RWPE2 (cell line): ENCODE results near the gene GPR17.
A peak's percentile ranks its signal among the peaks of the same experiment; 100 is the strongest.

ENCODE experiments used
- ATAC-seq: fragments of 200-7000 bp; cut with Tn5 transposase; 3 replicates; pipeline ENCODE4 v1.9.1; 2021; ENCODE audit warnings: low read depth
- DNase-seq: peaks from one replicate; pipeline ENCODE4 v3.0.0-alpha.2; 2020; ENCODE audit warnings: low spot score
- H3K27ac ChIP-seq: fragments of 450-650 bp; 2 replicates; pipeline ENCODE4 v1.5.1; 2017; ENCODE audit warnings: mild to moderate bottlenecking; ENCODE audit not compliant: poor library complexity, severe bottlenecking
- H3K27me3 ChIP-seq: fragments of 250-450 bp; sonication (Bioruptor Pico); 2 replicates; pipeline ENCODE4 v1.5.1; 2021; ENCODE audit warnings: mild to moderate bottlenecking, moderate library complexity; ENCODE audit not compliant: insufficient read depth, poor library complexity, severe bottlenecking
- H3K36me3 ChIP-seq: fragments of 250-450 bp; sonication (Bioruptor Pico); 2 replicates; pipeline ENCODE4 v1.5.1; 2020; ENCODE audit warnings: low read depth, mild to moderate bottlenecking, moderate library complexity
- H3K4me1 ChIP-seq: fragments of 250-450 bp; sonication (Bioruptor Pico); 2 replicates; pipeline ENCODE4 v1.5.1; 2021; ENCODE audit warnings: mild to moderate bottlenecking, moderate library complexity; ENCODE audit not compliant: insufficient read depth, poor library complexity, severe bottlenecking
- H3K4me3 ChIP-seq: fragments of 250-450 bp; sonication (Bioruptor Pico); 2 replicates; pipeline ENCODE4 v1.5.1; 2021; ENCODE audit warnings: mild to moderate bottlenecking, moderate library complexity; ENCODE audit not compliant: severe bottlenecking
- H3K9me3 ChIP-seq: fragments of 250-450 bp; sonication (Bioruptor Pico); 2 replicates; pipeline ENCODE4 v1.5.1; 2021; ENCODE audit warnings: mild to moderate bottlenecking, moderate library complexity; ENCODE audit not compliant: severe bottlenecking
- TF ChIP-seq, protein P1 (sequence below): fragments of 450-650 bp; IDR thresholded peaks from one replicate; pipeline ENCODE4 v1.5.1; 2017; ENCODE audit warnings: mild to moderate bottlenecking, moderate library complexity; ENCODE audit not compliant: poor library complexity, severe bottlenecking

The GPR17 gene

GRCh38 chr2:127598711-127599110 is 47.2 kb upstream of the GPR17 start:
- no peaks in the 10 kb centered on the region for H3K36me3 ChIP-seq
- H3K27ac ChIP-seq: no peak overlapping the region
- no peaks in the 10 kb centered on the region for H3K27me3 ChIP-seq
- H3K4me1 ChIP-seq: no peaks in the 10 kb centered on the region
- DNase-seq (no peak), ATAC-seq (no peak)
- H3K9me3 ChIP-seq: no peaks in the 10 kb centered on the region
- TF ChIP-seq, protein P1, sequence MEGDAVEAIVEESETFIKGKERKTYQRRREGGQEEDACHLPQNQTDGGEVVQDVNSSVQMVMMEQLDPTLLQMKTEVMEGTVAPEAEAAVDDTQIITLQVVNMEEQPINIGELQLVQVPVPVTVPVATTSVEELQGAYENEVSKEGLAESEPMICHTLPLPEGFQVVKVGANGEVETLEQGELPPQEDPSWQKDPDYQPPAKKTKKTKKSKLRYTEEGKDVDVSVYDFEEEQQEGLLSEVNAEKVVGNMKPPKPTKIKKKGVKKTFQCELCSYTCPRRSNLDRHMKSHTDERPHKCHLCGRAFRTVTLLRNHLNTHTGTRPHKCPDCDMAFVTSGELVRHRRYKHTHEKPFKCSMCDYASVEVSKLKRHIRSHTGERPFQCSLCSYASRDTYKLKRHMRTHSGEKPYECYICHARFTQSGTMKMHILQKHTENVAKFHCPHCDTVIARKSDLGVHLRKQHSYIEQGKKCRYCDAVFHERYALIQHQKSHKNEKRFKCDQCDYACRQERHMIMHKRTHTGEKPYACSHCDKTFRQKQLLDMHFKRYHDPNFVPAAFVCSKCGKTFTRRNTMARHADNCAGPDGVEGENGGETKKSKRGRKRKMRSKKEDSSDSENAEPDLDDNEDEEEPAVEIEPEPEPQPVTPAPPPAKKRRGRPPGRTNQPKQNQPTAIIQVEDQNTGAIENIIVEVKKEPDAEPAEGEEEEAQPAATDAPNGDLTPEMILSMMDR: no peak
- H3K4me3 ChIP-seq: no peak overlapping the region

DNA sequence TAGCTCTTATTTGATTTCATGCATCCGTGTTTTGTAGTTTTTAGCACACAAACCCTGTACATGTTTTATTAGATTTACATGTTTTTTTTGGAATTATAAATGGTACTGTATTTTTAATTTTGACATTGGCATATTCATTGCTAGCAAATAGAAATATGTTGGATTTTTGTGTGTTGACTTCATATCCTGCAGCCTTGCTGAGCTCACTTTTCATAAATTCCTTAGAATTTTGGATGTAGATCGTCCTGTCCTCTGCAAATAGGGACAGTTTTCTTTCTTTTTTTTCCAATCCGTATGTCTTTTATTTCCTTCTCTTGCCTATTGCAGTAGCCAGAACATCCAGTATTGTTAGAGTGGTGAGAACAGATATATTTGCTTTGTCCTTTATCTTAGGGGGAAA is 46.7 kb upstream of the GPR17 start:
- no peaks in the 10 kb centered on the region for H3K36me3 ChIP-seq
- TF ChIP-seq, protein P1: no peak
- no peak overlapping the region for H3K27ac ChIP-seq
- no peak overlapping the region for H3K4me3 ChIP-seq
- H3K27me3 ChIP-seq: no peaks in the 10 kb centered on the region
- no peak for ATAC-seq
- no peaks in the 10 kb centered on the region for H3K9me3 ChIP-seq
- no peak for DNase-seq
- no peaks in the 10 kb centered on the region for H3K4me1 ChIP-seq

DNA sequence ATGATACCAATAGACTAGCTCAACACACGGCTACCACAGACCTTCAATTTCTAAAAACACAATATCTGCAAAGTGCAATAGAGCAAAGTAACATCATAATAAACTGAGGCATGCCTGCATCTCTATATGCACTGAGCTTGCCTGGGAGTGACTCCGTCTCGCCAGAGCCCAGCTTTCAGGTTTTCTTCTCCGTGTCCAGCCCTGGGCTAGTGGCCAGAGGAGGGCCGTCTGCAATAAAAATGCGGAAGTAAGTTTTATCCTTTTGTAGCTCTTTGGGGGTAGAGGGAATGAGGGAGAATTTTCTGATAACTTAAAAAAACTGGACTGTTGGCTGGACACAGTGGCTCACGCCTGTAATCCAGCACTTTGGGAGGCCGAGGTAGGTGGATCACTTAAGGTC is 41.0 kb upstream of the GPR17 start:
- no peaks in the 10 kb centered on the region for H3K27me3 ChIP-seq
- TF ChIP-seq, protein P1: no peak
- no peaks in the 10 kb centered on the region for H3K36me3 ChIP-seq
- no peak for ATAC-seq
- H3K4me3 ChIP-seq: no peak overlapping the region
- no peaks in the 10 kb centered on the region for H3K4me1 ChIP-seq
- no peak for DNase-seq
- H3K27ac ChIP-seq: no peak overlapping the region
- no peaks in the 10 kb centered on the region for H3K9me3 ChIP-seq

DNA sequence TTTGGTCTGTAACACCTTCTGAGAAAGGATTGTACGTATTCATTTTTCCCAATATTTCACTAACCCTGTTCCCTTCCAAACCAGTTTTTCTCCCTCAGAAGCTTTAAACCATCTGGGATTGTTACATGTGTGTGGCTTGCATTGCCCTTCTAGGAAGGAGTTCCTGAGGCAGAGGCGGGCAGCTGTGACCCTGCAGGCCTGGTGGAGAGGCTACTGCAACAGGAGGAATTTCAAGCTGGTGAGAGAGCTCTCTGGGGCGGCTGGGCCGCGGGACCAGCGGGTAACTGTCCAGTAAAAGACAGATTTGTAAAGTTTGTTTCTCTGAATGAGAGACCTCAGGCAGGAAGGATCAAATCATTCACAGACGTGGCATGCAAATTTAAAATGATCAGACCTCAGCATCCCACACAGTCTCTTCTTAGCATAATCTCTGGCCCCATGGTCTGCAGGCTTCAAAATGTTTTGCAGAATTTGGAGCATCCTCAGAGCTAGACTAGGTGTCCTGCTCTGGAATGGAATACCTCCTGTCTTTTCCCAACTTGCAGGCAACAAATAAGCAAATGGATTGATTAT is 40.2 kb upstream of the GPR17 start:
- TF ChIP-seq, protein P1: no peak
- H3K4me1 ChIP-seq: no peaks in the 10 kb centered on the region
- H3K36me3 ChIP-seq: no peaks in the 10 kb centered on the region
- no peaks in the 10 kb centered on the region for H3K27me3 ChIP-seq
- H3K9me3 ChIP-seq: no peaks in the 10 kb centered on the region
- DNase-seq: peak; percentile 30
- H3K4me3 ChIP-seq: no peak overlapping the region
- no peak for ATAC-seq
- H3K27ac ChIP-seq: no peak overlapping the region

DNA sequence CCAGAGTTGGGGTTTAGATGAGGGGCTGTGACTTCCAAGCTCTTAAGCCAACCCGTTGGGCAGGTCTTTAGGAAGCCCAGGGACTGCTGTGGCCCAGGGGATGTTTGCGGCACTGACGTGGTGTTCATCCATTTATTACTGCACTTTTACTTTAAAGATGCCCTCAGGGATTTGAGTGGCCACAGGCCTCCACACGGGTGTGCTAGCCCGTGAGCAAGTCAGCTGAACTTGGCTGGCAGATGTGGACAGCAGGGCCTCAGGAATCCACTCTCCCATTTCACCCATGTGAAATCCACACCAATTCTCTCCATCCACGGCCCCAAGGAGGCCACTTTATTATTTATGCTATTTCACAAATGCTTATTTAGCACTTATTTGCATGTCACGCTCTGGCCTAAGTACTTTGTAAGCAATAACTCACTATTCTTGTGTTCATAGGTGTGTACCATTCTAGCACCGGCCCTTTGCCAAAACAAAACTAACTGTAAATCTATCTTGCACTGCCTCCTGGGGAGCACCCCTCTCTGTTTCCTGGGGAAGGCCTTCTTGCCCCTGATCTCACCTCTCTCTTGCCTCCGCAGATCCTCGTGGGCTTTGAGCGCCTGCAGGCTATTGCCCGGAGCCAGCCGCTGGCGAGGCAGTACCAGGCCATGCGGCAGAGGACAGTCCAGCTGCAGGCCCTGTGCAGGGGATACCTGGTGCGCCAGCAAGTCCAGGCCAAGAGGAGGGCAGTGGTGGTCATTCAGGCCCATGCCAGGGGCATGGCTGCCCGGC is 39.1 kb upstream of the GPR17 start:
- DNase-seq (peak; percentile 29), ATAC-seq (no peak)
- Histone ChIP-seq H3K4me3 (no peak overlapping the region), H3K9me3 (no peaks in the 10 kb centered on the region), H3K27ac (no peak overlapping the region), H3K27me3 (no peaks in the 10 kb centered on the region), H3K4me1 (no peaks in the 10 kb centered on the region), H3K36me3 (no peaks in the 10 kb centered on the region)
- TF ChIP-seq, protein P1: no peak
